GM15510 (cell line): ENCODE data around the gene EIF5.

Source experiments
- POLR2A ChIP-seq: IDR thresholded peaks from 3 replicates; pipeline ENCODE4 v1.6.1; 2011; ENCODE audit warnings: borderline replicate concordance; ENCODE audit not compliant: insufficient read length; ENCODE audit errors: extremely low read depth

The EIF5 gene

DNA sequence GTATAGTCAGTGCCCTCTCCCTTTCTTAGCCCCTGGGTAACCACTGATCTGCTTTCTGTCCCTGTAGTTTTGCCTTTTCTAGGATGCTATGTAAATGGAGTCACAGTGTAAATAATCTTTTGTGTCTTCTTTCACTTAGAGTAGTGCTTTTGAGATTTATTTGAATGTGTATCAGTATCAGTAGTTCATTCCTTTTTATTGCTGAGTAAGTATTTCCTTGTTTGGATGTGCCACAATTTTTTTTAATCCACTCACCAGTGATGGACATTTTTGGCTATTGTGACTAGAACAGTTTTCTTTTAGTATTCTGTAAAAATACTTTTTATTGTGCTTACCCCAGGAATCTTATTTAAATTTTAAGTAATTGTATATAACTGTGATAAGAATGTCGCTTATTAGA, 54.6 kb downstream of the EIF5 start:
- no peak for TF ChIP-seq POLR2A

DNA sequence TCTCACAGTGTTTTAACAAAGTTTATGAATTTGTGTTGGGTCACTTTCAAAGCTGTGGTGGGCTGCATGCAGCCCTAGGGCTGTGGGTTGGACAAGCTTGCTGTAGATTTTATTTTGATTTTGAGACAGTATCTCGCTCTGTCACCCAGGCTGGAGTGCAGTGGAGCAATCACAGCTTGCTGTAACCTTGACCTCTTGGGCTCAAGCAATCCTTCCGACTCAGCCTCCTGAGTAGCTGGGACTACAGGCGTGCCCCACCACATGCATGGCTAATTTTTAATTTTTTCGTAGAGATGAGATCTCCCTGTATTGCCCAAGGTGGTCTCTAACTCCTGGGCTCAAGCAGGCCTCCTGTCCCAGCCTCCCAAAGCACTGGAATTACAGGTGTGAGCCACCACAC, 56.6 kb downstream of the EIF5 start:
- TF ChIP-seq POLR2A: no peak

DNA sequence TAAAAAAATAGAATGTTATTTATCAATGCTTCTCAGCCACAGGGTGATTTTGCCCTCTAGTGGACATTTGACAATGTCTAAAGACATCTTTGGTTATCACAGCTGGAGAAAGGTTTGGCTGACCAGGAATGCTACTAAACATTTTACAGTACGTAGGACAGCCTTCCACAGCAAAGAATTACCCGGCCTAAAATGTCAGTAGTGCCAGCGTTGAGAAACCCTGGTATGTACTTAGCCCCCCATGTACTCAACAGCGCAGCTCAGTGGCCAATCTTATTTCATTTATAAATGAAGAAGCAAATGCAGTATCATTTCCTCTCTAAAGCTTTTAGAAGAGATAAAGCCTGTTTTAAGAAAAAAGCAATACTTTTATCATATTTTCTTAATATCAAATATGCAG, 57.0 kb downstream of the EIF5 start:
- TF ChIP-seq POLR2A: no peak

DNA sequence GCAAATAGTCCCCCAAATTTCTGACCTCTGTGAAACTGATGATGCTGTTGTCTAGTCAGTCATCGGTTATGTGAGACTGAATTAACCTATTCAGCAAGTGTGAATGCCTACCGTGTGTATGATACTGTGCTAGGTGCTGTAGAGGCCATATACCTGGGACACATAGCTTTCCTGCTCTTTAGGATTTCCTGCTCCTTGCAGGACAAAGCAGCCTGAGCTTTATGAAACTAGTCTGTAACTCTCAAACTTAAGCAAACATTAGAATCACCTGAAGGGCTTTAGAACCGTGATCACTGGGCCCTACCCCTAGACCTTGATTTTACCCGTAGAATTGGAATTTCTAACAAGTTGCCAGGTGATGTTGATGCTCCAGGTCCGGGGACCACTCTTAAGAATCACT, 58.1 kb downstream of the EIF5 start:
- TF ChIP-seq POLR2A: no peak

DNA sequence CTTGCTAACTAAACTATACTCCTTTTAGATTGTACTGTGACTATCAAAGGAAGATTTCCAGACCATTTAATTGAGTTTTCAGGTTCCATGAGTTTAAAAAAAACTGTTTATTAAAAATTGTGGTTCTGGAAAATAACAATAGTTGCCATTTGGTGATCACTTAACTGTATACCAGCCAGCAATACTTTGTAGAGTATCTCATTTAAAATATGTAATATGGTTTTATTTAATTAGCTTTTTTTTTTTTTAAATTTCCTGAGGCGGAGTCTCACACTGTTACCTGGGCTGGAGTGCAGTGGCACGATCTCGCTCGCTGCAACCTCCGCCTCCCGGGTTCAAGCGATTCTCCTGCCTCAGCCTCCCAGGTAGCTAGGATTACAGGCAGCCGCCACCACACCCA, 58.5 kb downstream of the EIF5 start:
- no peak for TF ChIP-seq POLR2A

DNA sequence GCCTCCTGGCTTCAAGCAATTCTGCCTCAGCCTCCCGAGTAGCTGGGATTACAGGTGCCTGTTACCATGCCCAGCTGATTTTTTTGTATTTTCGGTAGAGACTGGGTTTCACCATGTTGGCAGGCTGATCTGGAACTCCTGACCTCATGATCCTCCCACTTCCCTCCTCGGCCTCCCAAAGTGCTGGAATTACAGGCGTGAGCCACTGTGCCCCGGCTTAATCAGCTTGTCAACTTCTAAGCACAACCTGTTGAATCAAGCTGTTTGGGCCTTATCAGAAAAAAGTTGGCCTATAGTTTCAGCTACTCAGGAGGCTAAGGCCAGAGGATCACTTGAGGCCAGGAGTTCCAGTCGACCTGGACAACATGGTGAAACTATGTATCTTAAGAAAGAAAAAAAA, 59.0 kb downstream of the EIF5 start:
- no peak for TF ChIP-seq POLR2A

DNA sequence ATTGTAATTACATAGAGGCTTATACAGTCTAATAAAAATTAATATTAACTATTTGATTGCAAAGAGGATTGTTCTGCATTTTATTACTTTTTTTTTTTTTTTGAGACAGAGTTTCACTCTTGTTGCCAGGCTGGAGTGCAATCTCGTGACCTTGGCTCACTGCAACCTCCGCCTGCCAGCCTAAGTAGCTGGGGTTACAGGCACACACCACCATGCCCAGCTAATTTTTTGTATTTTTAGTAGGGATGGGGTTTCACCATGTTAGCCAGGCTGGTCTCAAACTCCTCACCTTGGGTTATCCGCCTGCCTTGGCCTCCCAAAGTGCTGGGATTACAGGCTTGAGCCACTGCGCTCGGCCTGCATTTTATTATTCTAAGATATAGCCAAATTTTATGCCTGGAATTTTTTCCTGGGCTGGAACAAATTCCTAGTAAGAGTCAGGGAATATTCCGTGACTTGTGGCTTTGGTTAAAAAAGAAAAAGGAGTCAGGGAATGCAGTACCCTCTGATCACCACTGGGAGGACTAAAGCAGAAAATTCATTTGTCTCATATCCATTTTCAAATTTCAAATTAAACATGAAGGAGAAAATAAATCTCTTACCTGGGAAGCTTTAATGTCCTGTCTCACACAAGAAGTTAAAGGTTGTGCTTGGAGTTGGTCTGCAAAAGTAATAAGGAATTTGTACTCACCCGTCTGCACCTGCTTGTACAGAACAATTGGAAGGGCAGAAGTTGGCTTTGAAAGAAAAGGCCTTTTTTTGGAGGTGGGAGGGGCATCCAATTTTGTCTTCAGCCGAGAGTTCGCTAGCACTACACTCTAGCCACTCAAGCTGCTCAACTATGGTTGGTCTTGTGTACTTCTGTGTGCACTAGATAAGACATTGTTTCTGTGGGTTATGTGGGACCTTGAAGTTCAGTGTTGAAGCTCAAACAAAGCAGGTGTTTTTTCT, 59.9 kb downstream of the EIF5 start:
- no peak for TF ChIP-seq POLR2A
